Skeletal muscle cell (primary cell): Measurements from ENCODE around the gene LCN1.

Source experiments
- DNase-seq: peaks from one replicate; pipeline ENCODE4 v3.0.0-alpha.2; 2010; ENCODE audit warnings: low read depth
- H3K4me3 ChIP-seq: 2 replicates; pipeline ENCODE4 v1.5.1; 2011; ENCODE audit warnings: low read depth, mild to moderate bottlenecking, control low read depth, low read length, moderate library complexity

LCN1 gene

DNA sequence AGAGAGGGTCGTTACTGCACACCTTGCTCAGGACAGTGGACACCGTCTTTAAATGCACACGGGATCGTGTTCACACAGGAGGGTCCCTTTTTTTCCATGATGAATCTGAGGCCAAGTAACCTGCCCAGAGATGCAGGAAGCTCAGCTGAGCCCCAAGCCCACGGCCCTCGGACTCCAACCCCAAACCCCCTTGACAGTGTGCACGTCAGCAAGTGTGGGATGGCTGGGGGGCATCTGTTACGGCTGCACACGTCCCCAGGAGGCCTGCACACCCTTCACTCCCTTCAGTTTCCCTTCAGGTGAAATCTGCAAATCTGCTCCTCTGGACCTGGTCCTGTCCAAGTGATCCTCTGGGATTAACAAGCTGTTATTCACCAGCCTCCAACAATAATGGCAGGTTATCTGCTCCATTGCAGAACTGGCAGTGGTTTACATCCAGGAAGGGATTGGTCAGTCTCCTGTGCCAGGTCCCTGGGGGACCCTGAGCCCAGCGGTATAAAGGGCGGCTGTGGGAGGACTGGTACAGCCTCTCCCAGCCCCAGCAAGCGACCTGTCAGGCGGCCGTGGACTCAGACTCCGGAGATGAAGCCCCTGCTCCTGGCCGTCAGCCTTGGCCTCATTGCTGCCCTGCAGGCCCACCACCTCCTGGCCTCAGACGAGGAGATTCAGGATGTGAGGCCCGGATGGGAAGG, at the start of gene LCN1:
Gene LCN1, plus strand, starts transcription at position 525 of the 692 bp plus-strand sequence. Its CDS starts 58 bp downstream, at position 583.
- H3K4me3 ChIP-seq, result no peak within 1 kb of the TSS
- DNase-seq, result no peak

DNA sequence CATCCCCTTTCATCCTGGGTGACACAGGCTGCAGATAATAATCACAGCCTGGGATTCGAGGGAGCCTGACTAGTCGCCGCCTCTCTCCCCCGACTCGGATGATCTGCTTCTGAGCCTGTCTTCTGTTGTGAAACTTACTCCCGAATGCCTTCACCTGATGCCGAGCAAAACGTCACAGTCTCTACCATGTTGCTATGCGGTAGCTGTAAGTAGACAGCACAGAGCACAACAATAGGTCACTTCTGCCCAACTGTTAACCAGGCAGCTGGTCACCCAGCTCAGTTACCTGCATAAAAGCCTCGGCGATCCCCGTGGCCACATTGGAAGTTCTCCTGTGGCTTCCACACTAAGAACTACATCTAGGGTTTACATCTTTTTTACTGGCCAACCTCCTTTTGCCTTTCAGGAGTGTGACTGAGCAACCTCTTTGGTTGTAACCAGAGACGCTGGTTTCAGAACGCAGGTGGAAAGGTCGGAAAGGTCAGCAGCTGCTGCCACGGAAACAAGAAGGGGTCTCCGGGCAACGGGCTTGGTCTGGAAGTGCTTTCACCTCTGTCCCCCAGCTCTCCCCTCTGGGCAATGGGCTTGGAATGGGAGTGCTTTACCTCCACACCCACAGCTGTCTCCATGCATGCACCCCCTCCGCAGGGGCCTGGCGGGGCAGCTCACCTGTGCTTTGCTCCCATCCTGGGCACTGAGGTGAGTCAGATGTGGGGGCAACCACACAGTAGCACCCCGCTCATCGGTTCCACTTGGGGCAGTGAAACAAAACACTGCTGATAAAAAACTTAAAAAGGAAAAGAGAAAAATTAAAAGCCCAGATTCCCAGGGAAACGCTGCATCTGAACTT, 49.2 kb upstream of the LCN1 start:
- no peak overlapping the region for H3K4me3 ChIP-seq
- no peak for DNase-seq

DNA sequence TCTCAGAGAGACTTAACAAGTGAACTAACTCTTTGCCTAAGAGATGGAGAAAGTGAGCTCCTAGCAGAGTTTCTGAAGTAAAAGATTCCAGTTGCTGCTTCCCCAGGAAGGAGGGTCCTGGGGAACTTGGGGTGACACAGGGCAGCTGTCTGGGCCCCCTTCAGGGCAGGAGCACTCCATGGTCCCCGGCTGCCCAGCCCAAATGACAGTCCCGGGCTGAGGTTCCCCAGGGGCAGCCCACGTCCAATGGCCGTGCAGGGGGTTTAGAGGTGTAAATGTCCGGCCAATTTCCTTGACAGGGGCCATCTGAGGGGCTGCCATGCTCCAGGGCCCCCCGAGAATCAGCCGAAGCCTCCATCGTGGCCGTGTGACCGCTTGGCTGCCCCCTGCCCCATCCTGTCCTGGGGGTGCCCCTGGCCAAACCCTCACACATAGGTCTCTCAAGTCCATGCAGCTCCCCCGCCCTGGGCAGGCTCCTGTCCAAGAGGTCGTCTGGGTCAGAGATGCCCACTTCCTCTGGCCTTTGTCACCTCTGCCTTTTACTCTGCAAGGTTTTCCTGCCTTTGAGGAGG, 47.2 kb upstream of the LCN1 start:
- no peak overlapping the region for H3K4me3 ChIP-seq
- DNase-seq, result no peak

DNA sequence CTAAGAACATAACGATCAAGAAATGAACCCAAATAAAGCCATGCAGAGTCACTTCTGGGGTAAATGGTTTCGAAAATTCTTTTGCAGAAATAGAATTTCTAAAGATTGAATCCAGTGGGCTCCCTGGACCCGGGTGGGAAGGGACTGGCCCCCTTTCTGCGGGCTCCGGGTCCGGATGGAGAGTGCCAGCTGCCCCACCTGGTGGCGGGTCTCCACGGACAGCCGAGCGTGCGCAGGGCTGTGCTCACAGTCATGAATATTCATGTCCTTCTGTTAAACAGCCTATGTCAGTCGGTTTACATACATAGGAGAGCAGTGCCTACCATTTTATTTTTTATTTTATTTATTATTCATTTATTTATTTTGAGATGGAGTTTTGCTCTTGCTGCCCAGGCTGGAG, 46.3 kb upstream of the LCN1 start:
- DNase-seq, result no peak

DNA sequence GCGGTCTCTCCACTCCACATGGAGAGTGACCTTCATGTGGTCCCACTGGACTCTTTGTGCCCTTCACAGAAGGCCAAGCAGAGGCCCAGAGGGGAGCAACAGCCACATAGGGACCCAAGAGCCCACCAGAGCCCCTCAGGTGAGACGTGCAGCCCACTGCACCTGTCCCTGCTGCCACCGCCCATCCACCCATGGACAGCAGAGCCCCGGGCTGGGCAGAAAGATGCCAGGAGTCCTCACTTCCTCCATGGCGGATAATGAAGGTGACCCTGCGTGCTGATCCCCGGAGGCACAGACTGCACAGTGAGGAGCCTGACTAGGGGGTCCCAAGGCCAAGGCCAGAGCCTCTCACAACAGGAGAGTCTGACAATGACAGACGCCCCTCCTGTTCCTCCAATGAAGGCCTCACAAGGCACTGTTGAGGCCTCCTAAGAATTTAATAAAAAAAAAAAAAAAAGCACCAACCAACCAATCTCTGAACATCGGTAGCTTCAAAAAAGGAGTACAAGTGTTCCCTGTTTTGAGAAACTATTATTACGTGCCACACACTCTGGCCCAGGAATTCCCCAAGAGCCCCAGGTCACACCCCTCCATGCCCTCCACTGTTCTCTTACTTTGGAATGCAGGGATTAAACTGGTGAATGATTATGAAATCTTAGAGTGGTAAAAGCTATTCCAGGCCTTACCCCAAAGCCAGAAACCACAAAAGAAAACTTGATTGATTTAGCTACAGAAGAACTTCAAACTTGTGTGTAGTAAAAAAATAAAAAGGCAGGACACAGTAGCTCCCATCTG, 44.5 kb upstream of the LCN1 start:
- H3K4me3 ChIP-seq, result no peak overlapping the region
- DNase-seq, result no peak

More for the DNA sequence above, 46.3 kb upstream of the LCN1 start:
- H3K4me3 ChIP-seq, result no peak overlapping the region

DNA sequence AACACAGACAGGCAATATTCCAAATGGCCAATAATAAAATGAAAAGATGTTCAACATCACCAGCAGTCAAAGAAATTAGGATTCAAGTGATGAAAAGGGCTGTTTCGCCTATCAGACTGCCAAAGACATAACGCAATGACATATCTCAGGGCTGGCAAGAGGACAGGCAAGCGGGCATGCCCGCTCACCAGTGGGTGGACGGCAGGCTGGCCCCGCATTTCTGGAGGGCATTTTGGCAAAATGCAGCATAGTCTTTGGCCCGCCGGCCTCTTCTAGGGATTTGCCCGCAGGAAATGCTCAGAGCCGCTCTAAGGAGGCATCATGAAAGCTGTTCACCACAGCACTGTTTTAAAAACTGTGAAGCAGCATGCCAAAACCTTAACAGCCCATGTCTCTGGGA, 43.0 kb upstream of the LCN1 start:
- no peak for DNase-seq
- no peak overlapping the region for H3K4me3 ChIP-seq

DNA sequence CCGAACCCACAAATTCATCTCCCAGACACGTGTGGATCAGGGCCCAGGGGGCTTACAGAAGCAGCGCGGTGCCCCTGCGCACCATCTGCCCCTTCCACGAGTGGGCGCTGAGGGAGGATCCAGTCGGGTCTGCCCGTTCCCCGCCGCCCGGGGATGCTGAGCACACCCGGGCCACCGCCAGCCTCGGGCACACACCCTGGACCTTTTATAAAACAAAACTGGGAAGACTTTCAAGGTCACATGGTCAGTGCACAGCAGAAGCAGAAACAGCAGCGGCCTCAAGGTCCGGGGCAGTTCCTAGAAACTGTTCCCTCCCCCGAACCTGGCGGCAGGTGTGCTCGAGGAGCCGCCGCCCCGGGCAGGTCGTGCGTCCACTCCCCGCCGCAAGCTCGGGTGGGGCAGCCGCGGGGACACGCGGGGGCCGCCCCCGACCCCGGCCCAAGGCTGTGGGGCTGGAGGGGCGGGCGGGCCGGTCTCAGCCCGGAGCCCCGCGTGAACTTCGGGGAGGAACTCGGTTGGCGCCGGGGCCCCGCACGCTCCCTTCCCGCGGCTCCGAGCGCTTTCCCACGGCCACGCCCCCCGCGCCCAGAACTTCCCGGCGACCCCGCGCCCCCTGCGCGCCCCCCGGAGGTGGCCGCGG, 42.3 kb upstream of the LCN1 start:
- no peak for DNase-seq
- peak overlapping the region; percentile 37 for H3K4me3 ChIP-seq

DNA sequence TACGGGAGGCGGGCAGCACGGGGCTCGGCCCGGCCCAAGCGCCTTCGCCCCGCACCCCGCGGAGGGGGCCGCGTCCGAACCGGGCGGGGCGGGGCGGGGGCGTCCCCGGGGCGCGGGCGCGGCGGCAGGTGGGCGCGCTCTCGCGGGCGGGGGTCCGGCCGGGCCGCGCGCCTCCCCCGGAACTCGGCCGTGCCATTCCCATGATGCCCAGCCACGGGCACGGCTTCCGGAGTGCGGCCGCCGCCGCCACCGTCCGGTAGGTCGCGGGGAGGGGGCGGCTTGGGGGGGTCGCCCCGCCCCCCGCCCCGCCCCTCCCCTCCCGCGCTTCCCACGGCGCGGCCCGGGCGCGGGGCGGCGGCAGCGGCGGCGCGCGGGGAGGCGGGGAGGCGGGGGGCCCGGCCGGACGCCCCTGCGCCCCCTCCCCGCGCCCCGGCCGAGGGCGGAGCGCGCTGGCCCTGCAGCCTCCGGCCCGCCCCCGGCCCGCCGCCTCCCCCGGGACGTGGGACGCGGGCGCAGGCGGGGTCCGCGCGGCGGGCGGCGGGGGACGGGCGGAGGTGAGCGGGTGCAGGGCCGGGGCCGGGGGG, 41.7 kb upstream of the LCN1 start, which contains the start of gene PPP1R26:
Gene PPP1R26, plus strand, starts transcription at position 314 of the 584 bp plus-strand sequence. CDS start 4,729 bp downstream, outside the sequence.
- no peak for DNase-seq

DNA sequence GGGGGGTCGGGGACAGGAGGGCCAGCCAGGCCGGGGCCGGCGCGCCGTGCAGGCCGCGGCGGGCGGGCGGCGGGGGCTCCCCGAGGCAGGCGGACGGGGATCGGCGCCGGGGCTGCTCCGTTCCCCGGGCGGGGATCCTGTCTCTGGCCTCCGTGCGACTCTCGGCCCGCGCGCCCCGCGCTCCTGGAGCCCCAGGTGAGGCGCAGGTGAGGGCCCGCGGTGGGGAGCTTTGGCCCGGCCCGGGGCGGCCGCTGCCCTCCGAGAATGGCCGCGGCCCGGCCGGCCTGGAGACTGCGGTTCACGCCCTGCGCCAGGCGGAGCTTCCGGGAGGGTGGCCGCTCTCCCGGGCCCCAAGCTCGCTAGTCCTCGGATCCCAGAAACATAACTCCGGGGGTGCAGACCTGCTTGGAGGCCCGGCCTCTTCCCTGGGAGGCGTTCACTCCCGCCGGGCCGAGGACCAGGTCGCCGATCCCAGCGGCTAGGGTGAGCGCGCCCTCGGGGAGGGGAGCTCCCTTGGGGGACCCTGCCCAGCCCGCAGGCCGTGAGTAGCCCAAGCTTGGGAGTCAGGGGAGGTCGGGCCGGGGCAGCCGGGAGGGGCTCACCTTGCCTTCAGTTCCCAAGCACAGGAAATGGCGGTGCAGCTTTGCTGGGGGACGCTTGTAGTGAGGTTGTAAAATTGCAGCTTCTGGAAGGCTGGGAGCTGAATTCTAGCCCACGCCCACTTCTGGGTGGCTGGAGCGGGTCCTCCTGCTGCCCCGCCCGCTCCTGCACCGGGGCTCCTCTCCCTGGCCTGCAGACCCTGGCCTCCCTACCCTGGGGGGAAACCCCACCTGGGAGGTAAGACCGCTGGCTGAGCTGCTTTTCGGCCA, 40.9 kb upstream of the LCN1 start:
- H3K4me3 ChIP-seq, result peak overlapping the region; percentile 81
- DNase-seq, result no peak

More for the DNA sequence above, 41.7 kb upstream of the LCN1 start, which contains the start of gene PPP1R26:
- peak within 1 kb of the TSS; percentile 81 for H3K4me3 ChIP-seq

DNA sequence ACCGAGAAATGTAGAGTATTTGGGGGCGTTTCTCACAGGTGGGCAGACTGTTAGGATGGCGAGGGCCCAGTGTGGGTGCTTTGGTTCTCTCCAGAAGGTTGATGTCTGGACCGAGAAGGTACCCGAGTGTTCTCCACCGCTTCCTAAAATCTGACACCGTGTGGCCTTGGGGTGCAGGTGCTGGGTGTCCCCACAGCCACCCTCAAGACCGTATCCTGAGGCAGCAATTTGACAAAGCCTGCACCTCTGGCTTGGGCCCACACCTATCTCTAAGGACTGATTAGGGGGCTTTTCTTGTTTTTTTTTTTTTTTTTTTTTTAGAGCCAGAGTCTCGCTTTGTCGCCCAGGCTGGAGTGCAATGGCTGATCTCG, 40.3 kb upstream of the LCN1 start:
- H3K4me3 ChIP-seq, result peak overlapping the region; percentile 81

DNA sequence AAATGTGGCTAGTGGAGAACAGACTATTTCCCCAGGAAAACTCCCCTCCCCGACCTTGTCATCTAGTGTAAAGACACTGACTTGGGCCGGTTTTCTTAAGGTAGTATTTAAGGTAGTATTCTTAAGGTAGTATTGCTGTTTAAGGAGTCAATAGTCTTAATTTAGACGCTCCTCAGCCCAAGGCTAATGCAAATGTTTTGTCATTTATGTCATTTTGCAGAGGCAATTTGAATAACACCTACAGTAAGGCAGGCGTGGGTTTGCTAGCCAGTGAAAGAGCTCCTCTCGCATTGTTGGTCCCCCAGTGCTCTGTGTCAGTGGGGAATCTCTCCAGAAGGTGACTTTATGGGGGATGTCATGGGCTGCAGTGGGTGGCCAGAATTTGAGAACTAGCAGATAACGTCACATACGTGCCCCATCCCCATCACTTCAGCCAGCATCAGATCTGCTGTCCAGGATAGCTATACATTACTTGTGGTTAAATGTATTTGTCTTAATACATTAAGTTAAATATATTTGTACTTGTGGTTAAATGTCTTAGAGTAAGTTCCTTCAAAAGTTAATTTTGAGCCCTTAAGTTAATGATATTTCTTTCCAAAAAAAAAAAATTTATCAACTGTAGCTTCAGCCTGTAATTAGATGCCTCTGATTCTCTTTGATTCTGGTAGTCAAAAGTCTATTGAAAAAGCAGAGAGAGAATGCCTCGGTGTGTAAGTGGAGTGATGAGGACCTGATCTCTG, 39.1 kb upstream of the LCN1 start:
- no peak overlapping the region for H3K4me3 ChIP-seq
- DNase-seq, result no peak

More for the DNA sequence above, 40.3 kb upstream of the LCN1 start:
- DNase-seq, result no peak

DNA sequence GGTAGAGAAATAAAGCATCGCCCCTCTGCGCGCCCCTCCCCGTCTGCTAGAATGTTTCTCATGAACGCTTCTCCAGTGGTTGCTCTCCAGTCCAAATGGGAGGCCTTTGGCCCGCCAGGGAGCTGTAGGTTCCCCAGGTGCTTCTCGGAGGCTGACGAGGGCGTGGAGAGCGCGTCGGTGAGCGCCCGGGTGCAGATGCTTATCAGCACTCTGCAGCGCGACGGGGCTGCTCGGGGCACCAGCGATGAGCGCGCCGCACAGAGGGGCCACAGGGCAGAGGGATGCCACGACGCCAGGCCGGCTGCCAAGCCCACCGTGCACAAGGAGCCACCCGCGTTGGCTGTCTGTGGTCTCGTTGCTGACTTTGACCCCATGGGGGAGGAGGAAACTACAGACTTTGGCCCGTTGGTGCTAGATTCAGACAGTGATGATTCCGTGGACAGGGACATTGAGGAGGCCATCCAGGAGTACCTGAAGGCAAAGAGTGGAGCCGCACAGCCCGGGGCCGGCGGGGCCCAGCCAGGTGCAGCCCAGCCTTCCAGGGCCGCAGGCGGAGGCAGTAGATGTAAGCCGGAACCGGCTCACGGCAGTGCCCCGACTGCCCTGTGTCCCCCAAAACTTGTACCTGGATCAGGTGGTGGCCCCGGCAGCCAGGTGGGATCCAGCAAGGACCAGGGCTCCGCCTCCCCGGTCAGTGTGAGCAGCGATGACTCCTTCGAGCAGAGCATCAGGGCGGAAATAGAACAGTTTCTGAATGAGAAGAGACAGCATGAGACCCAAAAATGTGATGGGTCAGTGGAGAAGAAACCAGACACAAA, 36.6 kb upstream of the LCN1 start:
- DNase-seq, result no peak
- no peak overlapping the region for H3K4me3 ChIP-seq

DNA sequence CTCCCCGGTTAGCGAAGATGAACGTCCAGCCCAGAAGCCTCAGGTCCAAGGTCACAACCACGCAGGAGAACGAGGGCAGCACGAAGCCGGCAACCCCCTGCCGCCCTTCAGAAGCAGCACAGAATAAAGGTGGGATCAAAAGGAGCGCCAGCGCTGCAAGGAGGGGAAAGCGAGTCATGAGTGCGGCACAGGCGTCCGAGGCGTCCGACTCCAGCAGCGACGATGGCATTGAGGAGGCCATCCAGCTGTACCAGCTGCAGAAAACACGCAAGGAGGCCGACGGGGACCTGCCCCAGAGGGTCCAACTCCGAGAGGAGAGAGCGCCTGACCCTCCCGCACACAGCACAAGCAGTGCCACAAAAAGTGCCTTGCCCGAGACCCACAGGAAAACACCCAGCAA, 35.9 kb upstream of the LCN1 start:
- DNase-seq, result no peak
- no peak overlapping the region for H3K4me3 ChIP-seq

DNA sequence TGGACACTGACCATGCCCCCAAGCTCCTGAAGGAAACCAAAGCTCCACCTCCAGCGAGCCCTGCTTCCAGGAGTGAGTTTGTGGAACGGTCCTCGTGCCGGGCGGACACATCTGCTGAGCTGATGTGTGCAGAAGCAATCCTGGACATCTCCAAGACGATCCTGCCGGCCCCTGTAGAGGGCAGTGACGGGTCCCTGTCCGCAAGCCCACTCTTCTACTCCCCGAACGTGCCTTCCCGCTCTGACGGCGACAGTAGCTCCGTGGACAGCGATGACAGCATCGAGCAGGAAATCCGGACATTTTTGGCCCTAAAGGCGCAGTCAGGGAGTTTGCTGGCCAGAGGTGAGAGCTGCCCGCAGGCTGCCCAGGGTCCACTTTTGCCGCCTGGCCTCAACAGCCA, 35.4 kb upstream of the LCN1 start:
- no peak overlapping the region for H3K4me3 ChIP-seq
- DNase-seq, result no peak

DNA sequence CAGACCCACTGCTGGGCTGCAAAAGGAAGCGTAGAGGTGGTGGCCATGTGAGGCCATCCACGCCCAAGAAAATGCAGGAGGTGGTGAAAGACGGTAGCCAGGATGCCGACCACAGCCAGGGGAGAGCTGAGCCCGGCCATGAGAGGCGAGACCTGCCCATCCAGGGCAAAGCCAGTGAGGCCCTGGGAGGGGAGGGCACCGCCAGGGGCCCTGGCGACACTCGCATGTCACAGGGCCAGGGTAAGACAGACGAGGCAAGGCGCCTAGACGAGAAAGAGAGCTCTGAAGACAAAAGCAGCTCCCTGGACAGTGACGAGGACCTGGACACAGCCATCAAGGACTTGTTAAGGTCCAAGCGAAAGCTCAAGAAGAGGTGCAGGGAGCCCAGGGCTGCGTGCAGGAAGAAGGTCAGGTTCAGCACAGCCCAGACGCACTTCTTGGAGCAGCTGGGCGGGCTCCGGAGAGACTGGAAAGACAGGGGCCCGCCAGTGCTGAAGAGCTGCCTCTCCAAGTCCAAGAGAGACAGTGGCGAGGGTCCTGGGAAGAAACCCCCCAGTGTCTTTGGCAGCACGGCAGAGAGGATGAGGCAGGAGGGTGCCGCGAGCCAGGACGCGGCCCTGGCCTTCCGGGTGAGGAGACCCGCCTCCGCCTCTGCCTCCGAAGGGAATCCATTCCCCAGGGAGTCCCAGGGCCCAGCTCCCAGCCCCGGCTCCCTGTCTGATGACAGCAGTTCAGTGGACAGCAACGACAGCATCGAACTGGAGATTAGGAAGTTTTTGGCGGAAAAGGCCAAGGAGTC, 34.8 kb upstream of the LCN1 start:
- no peak for DNase-seq

More for the DNA sequence above, 34.8 kb upstream of the LCN1 start:
- H3K4me3 ChIP-seq, result no peak overlapping the region
